ENCODE results near the gene P2RX4. TPM values are rescaled to one million over a fixed set of nuclear protein-coding genes. Genes with fewer than 3 reads are reported as not detected.

The P2RX4 gene
- total and polyA plus RNA-seq, 2 of the 8 experiments (the other 6 are each of a cell fraction or from before 2014, with no cell fraction given): 9.5 to 12.2 TPM

GRCh38 chr12:121239351-121240061, 29.6 kb downstream of the P2RX4 start:
- Histone ChIP-seq H4K20me1 (replicated peaks in 1 of 2; ENCODE audit: control insufficient read depth in 1 of 2, insufficient read depth in 2 of 2, low read length in 2 of 2) (peaks cover 0 to 2% of the 10 kb centered on the region in 2 experiments), H3K23ac (ENCODE audit: insufficient read length) (no peak overlapping the region), H3K27ac (ENCODE audit: low read depth, low read length) (peak overlapping the region; percentile 67; the same call in 1 of the 2 replicates), H3K4ac (replicated peaks; ENCODE audit: insufficient read length, low read depth, low read length) (no peak overlapping the region), H4K8ac (ENCODE audit: extremely low read depth, insufficient read depth, low read length) (no peak overlapping the region), H3K4me1 (replicated peaks in 1 of 4; ENCODE audit: control insufficient read depth in 3 of 4, insufficient read depth in 4 of 4, low read length in 3 of 4) (peaks cover 0 to 16% (median 7%) of the 10 kb centered on the region in 4 experiments; a peak in 6 of 7 replicates), H3K79me2 (ENCODE audit: control insufficient read depth in 1 of 2, insufficient read depth in 2 of 2, low read length in 2 of 2) (no peaks in the 10 kb centered on the region), H3K4me3 (ENCODE audit: extremely low read depth in 1 of 4, insufficient read depth in 2 of 4, low read depth in 3 of 4, low read length in 4 of 4) (no peak overlapping the region), H3K27me3 (replicated peaks in 1 of 4; ENCODE audit: control insufficient read depth in 3 of 4, extremely low read depth in 1 of 4, insufficient read depth in 3 of 4, low read length in 3 of 4) (no peaks in the 10 kb centered on the region), H3K9me3 (ENCODE audit: insufficient read depth in 2 of 2, low read depth in 1 of 2, low read length in 1 of 2) (no peaks in the 10 kb centered on the region), H2BK5ac (ENCODE audit: low read depth, low read length) (no peak overlapping the region), H3K23me2 (ENCODE audit: low read depth, low read length) (no peaks in the 10 kb centered on the region; the same call in 1 of the 2 replicates), H3K9ac (replicated peaks in 1 of 4; ENCODE audit: extremely low read depth in 1 of 4, low read depth in 3 of 4, low read length in 3 of 4) (no peak overlapping the region), H4K5ac (ENCODE audit: insufficient read length, low read depth, low read length) (no peak overlapping the region), H2BK20ac (ENCODE audit: low read length) (no peak overlapping the region), H3K79me1 (ENCODE audit: low read depth, low read length) (no peaks in the 10 kb centered on the region), H2AK5ac (ENCODE audit: low read depth, low read length) (no peak overlapping the region), H2BK120ac (replicated peaks; ENCODE audit: low read depth, low read length) (no peak overlapping the region), H3K4me2 (ENCODE audit: insufficient read depth in 1 of 2, low read depth in 2 of 2, low read length in 2 of 2) (no peak overlapping the region), H2BK15ac (ENCODE audit: low read length) (no peak overlapping the region), H3K14ac (ENCODE audit: insufficient read length) (no peak overlapping the region), H3K18ac (ENCODE audit: extremely low read depth, low read length) (no peak overlapping the region), H4K91ac (replicated peaks; ENCODE audit: insufficient read length, low read length) (no peak overlapping the region), H3K56ac (replicated peaks; ENCODE audit: insufficient read length, low read depth, low read length) (no peak overlapping the region), H3K36me3 (ENCODE audit: control insufficient read depth in 2 of 4, insufficient read depth in 4 of 4, low read length in 3 of 4) (peaks cover 0 to 14% (median 2%) of the 10 kb centered on the region in 4 experiments; a peak in 3 of 8 replicates), H2BK12ac (ENCODE audit: low read depth, low read length) (no peak overlapping the region), H2AFZ (ENCODE audit: low read length) (no peak overlapping the region)
- no peak for FAIRE-seq
- DNase-seq (ENCODE audit: low read depth in 1 of 2, low spot score in 2 of 2): no peak
- TF ChIP-seq KDM4A (IDR thresholded peaks at IDR 0.05; ENCODE audit: low read depth, low read length, severe bottlenecking) (no peak), SAP30 (IDR thresholded peaks at IDR 0.05; ENCODE audit: insufficient read depth, insufficient replicate concordance, low read length) (no peak), TBP (IDR thresholded peaks at IDR 0.05; ENCODE audit: low read depth, low read length) (no peak), SP4 (IDR thresholded peaks at IDR 0.05; ENCODE audit: low read length) (no peak), CREB1 (IDR thresholded peaks at IDR 0.05) (no peak), EP300 (IDR thresholded peaks at IDR 0.05; ENCODE audit: borderline replicate concordance in 1 of 2, low read depth in 2 of 2, low read length in 2 of 2) (no peak), PHF8 (conservative IDR thresholded peaks at IDR 0.05; ENCODE audit: low read depth, low read length) (no peak), CHD1 (IDR thresholded peaks at IDR 0.05; ENCODE audit: low read depth, low read length) (no peak)
- ChIA-PET POLR2A (ENCODE audit: partially characterized antibody) (interaction anchor here (0.6 to 1.5 kb wide), 7 partner anchors 9 to 161 kb away, joined by 3 to 5 read pairs (median 3); partner anchors contain the start of gene RNF34), CTCF (ENCODE audit: partially characterized antibody) (interaction anchor here (0.6 to 2.1 kb wide), 13 partner anchors 8 to 745 kb away, joined by 3 to 24 read pairs (median 3); no protein-coding TSS in a partner anchor)
- WGBS, 2 experiments (ENCODE audit: extremely low coverage in 1 of 2, insufficient coverage in 1 of 2, insufficient read length in 1 of 2, insufficient replicate concordance in 2 of 2, low coverage in 1 of 2, low lambda C conversion rate in 2 of 2, missing lambda C conversion rate in 1 of 2): 92% methylated on average over 6 of the region's 6 CpGs; no CpG with 5 or more reads in 1 of the 2 experiments
